ENCODE measurements around the gene SLC35A2. TPM values are rescaled to one million over a fixed set of nuclear protein-coding genes. Genes with fewer than 3 reads are reported as not detected.

The SLC35A2 gene
- total RNA-seq, 5 donors from 2014 or later (not counting 1 experiment from before 2014, with no cell fraction given): 14.2 to 35.1 (median 16.2) TPM

DNA sequence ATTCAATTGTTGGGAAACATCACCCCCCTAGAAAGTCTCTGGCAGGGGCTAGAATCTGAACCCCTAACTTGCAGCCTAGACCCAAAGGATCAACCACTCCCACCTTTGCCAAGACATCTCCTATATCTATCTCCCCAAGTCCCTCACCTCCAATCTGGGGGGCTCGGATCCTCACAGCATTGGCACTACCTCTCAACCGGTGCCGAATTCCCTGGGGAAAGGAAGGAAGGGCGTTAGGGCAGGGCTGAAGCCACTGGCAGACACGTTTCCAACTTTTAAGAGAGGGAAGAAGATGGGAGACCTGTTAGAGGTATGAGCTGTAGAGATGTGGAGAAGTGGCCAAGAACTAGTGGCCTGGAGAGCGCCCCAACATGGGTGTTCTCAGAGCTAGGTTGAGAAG is 16.6 kb downstream of the SLC35A2 start:
- H3K4me1 Mint-ChIP-seq: peaks cover 27 to 42% (median 36%) of the 10 kb centered on the region in 3 donors
- H3K9me3 Mint-ChIP-seq: no peaks in the 10 kb centered on the region
- no peaks in the 10 kb centered on the region for H3K27me3 ChIP-seq (replicated peaks in 1 of 2; ENCODE audit: control insufficient read depth in 2 of 2, extremely low read depth in 1 of 2, insufficient read depth in 2 of 2, low read length in 1 of 2)
- no peak overlapping the region for H3K27ac ChIP-seq (ENCODE audit: low read length)
- H3K4me3 ChIP-seq (ENCODE audit: control insufficient read depth in 1 of 2, extremely low read depth in 1 of 2, low read length in 1 of 2): no peak overlapping the region
- peak overlapping the region in 2 of 3 donors; percentile 31 to 45 for H3K4me3 Mint-ChIP-seq
- peaks cover 2 to 47% of the 10 kb centered on the region in 2 experiments for H3K4me1 ChIP-seq (ENCODE audit: control insufficient read depth in 1 of 2, extremely low read depth in 1 of 2, insufficient read depth in 2 of 2, low read length in 2 of 2)
- WGBS (ENCODE audit: insufficient coverage): no CpG with 5 or more reads among the region's 6 CpGs
- H3K27ac Mint-ChIP-seq: peak overlapping the region in 1 of 2 donors; percentile 13
- DNase-seq (no peak), ATAC-seq (replicated peaks in 1 of 4) (no peak)
- POLR2A ChIA-PET: no interaction called here
- CTCF ChIA-PET: interaction anchor here in 1 of 2 donors (1.1 to 1.2 kb wide), 2 partner anchors 42 to 246 kb away, joined by 3 to 4 read pairs; no protein-coding TSS in a partner anchor
- H3K36me3 ChIP-seq (ENCODE audit: control insufficient read depth in 2 of 2, extremely low read depth in 1 of 2, insufficient read depth in 1 of 2, low read length in 1 of 2): peaks cover 5 to 7% of the 10 kb centered on the region in 2 donors
- H3K9me3 ChIP-seq: no peaks in the 10 kb centered on the region
- peaks cover 0 to 5% of the 10 kb centered on the region in 2 donors for H3K27me3 Mint-ChIP-seq
- peaks cover 6% of the 10 kb centered on the region for H3K36me3 Mint-ChIP-seq

DNA sequence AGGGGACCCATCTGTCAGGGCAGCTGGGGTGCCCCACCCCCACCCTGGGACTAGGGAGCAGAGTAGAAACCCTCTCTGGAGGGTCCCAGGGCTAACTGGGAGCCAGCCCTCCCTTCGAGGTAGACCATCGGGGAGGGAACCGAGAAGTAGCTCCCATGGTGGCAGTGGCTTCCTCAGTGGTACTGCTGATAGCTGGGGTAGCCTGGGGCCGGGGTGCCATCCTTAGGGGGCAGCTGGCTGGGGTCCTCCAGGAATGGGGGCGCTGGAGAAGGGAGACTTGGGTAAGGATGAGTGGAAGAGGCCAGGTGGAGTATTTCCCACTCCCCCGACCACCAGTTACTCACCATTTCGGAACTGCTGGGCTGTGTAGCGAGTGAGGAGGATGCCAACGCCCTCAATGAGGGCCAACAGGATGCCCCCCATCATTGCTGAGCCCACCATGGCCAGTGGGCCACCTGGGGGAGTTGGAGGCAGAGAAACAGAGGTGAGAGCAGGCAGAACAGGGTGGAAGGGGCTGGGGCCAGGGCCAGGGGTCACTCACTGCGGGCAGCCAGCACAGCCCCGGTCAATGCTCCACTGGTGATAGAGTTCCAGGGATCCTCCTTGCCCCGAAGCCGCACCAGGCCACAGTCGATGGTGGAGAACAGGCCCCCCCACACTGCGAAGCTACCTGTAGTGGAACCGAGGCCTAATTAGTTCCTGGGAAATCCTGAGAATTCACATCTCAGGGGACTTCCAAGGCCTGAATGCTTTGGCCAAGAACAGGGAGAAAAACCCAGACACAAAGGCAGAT is 17.7 kb downstream of the SLC35A2 start:
- Mint-ChIP-seq H3K27ac (no peak overlapping the region), H3K9me3 (no peaks in the 10 kb centered on the region), H3K4me1 (peaks cover 27 to 39% (median 36%) of the 10 kb centered on the region in 3 donors), H3K4me3 (no peak overlapping the region), H3K36me3 (peaks cover 6% of the 10 kb centered on the region), H3K27me3 (peaks cover 0 to 5% of the 10 kb centered on the region in 2 donors)
- ATAC-seq (replicated peaks in 1 of 4) (no peak), DNase-seq (no peak)
- ChIA-PET CTCF (interaction anchor here in 1 of 2 donors (1.1 to 1.2 kb wide), 2 partner anchors 44 to 245 kb away, joined by 3 to 4 read pairs; no protein-coding TSS in a partner anchor), POLR2A (no interaction called here)
- no peak overlapping the region for H3K4me3 ChIP-seq (ENCODE audit: control insufficient read depth in 1 of 2, extremely low read depth in 1 of 2, low read length in 1 of 2)
- H3K4me1 ChIP-seq (ENCODE audit: control insufficient read depth in 1 of 2, extremely low read depth in 1 of 2, insufficient read depth in 2 of 2, low read length in 2 of 2): peaks cover 2 to 40% of the 10 kb centered on the region in 2 experiments
- no CpG with 5 or more reads among the region's 16 CpGs for WGBS (ENCODE audit: insufficient coverage)
- H3K27ac ChIP-seq (ENCODE audit: low read length): no peak overlapping the region
- peaks cover 5 to 7% of the 10 kb centered on the region in 2 donors for H3K36me3 ChIP-seq (ENCODE audit: control insufficient read depth in 2 of 2, extremely low read depth in 1 of 2, insufficient read depth in 1 of 2, low read length in 1 of 2)
- no peaks in the 10 kb centered on the region for H3K27me3 ChIP-seq (replicated peaks in 1 of 2; ENCODE audit: control insufficient read depth in 2 of 2, extremely low read depth in 1 of 2, insufficient read depth in 2 of 2, low read length in 1 of 2)
- no peaks in the 10 kb centered on the region for H3K9me3 ChIP-seq

DNA sequence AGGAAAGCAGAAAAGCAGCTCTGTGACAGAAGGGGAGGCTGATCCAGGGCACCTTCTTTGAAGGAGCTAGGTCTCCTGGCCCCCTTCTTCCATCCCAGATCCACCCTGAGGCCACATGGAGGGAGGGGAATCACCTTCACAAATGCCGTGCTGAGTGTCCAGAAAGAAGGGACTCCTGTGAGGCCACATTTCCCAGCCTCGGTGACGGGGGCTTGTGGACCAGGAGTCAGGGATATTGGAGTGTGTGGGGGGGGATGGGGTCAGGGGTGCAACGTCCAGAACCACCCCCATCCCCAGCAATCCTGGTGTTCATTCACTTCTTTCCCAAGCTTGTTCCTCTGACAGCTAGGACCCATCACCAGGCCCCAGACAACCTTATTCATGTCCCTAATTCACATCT is 18.6 kb downstream of the SLC35A2 start:
- Histone ChIP-seq H3K27me3 (replicated peaks in 1 of 2; ENCODE audit: control insufficient read depth in 2 of 2, extremely low read depth in 1 of 2, insufficient read depth in 2 of 2, low read length in 1 of 2) (no peaks in the 10 kb centered on the region), H3K27ac (ENCODE audit: low read length) (no peak overlapping the region), H3K4me3 (ENCODE audit: control insufficient read depth in 1 of 2, extremely low read depth in 1 of 2, low read length in 1 of 2) (no peak overlapping the region), H3K36me3 (ENCODE audit: control insufficient read depth in 2 of 2, extremely low read depth in 1 of 2, insufficient read depth in 1 of 2, low read length in 1 of 2) (peaks cover 5 to 7% of the 10 kb centered on the region in 2 donors), H3K9me3 (no peaks in the 10 kb centered on the region), H3K4me1 (ENCODE audit: control insufficient read depth in 1 of 2, extremely low read depth in 1 of 2, insufficient read depth in 2 of 2, low read length in 2 of 2) (peaks cover 2 to 32% of the 10 kb centered on the region in 2 experiments)
- WGBS (ENCODE audit: insufficient coverage): no CpG with 5 or more reads among the region's 4 CpGs
- Mint-ChIP-seq H3K27ac (no peak overlapping the region), H3K36me3 (peaks cover 6% of the 10 kb centered on the region), H3K4me3 (peak overlapping the region in 1 of 3 donors; percentile 81), H3K27me3 (peaks cover 0 to 5% of the 10 kb centered on the region in 2 donors), H3K4me1 (peaks cover 27 to 33% (median 30%) of the 10 kb centered on the region in 3 donors), H3K9me3 (no peaks in the 10 kb centered on the region)
- DNase-seq (no peak), ATAC-seq (replicated peaks in 1 of 4) (no peak)
- ChIA-PET CTCF (no interaction called here), POLR2A (interaction anchor here in 1 of 2 donors (0.6 kb wide), 1 partner anchor 320 kb away, joined by 3 read pairs; no protein-coding TSS in a partner anchor)

DNA sequence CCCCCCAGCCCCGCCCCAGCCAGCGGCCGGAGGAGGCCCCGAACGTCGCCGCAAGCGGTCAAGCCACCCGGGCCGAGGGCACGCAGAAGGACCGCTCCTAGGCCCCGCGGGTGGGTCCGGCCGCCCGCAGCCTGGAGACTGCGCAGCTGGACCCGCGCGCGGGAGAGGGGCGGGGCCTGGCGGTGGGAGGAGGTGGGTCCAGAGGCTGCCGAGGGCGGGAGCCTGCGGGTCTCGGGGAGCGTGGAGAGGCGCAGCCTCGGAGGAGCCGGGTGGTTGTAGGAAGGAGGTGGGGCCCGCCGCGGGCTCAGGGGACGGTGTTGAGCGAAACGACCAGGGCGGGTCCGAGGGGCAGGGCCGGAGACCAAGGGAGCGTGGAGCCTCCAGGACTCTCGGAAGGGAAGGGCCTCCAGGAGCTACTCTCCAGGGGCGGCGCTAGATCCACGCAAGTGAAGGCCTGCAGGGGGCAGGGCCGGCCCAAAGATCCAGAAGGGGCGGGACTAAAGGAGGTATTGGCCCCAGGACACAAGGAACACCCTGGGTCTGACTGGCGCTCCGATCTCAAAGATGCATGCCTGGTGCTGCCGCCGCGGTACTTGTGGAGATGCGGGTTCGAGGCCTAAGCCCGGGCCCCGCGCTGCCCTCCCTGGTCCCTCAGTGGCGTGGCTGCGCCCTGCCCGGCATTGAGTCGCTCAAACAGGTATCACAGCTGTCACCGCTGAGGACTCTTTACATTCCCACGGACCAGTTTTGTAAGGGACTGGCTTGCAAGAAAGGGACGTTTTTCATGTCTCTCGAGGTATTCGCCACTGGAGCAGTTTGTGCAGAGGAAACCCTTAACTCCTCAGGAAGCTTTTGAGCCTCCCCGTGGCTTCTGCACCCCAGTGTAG is 19.8 kb downstream of the SLC35A2 start:
- Histone ChIP-seq H3K4me3 (ENCODE audit: control insufficient read depth in 1 of 2, extremely low read depth in 1 of 2, low read length in 1 of 2) (peak overlapping the region; percentile 40 to 62), H3K9me3 (no peaks in the 10 kb centered on the region), H3K4me1 (ENCODE audit: control insufficient read depth in 1 of 2, extremely low read depth in 1 of 2, insufficient read depth in 2 of 2, low read length in 2 of 2) (peaks cover 2 to 28% of the 10 kb centered on the region in 2 experiments), H3K27me3 (replicated peaks in 1 of 2; ENCODE audit: control insufficient read depth in 2 of 2, extremely low read depth in 1 of 2, insufficient read depth in 2 of 2, low read length in 1 of 2) (no peaks in the 10 kb centered on the region), H3K27ac (ENCODE audit: low read length) (no peak overlapping the region), H3K36me3 (ENCODE audit: control insufficient read depth in 2 of 2, extremely low read depth in 1 of 2, insufficient read depth in 1 of 2, low read length in 1 of 2) (peaks cover 5 to 7% of the 10 kb centered on the region in 2 donors)
- peaks cover 6% of the 10 kb centered on the region for H3K36me3 Mint-ChIP-seq
- ATAC-seq (replicated peaks in 1 of 4) (peak; percentile 89 to 91 (median 90)), DNase-seq (peak; percentile 54 to 83 (median 69))
- H3K4me3 Mint-ChIP-seq: peak overlapping the region; percentile 80 to 90 (median 81)
- H3K27me3 Mint-ChIP-seq: peaks cover 0 to 9% of the 10 kb centered on the region in 2 donors
- 3% methylated on average over 52 of the region's 68 CpGs for WGBS (ENCODE audit: insufficient coverage)
- peak overlapping the region; percentile 46 to 78 for H3K27ac Mint-ChIP-seq
- ChIA-PET CTCF (interaction anchor here in 1 of 2 donors (1.0 to 1.5 kb wide), 2 partner anchors 46 to 90 kb away, joined by 4 to 10 read pairs; partner anchors contain the start of gene HDAC6), POLR2A (interaction anchor here (0.6 kb wide), 3 partner anchors 22 to 97 kb away, joined by 3 read pairs; no protein-coding TSS in a partner anchor)
- H3K9me3 Mint-ChIP-seq: no peaks in the 10 kb centered on the region
- H3K4me1 Mint-ChIP-seq: peaks cover 21 to 26% (median 26%) of the 10 kb centered on the region in 3 donors

DNA sequence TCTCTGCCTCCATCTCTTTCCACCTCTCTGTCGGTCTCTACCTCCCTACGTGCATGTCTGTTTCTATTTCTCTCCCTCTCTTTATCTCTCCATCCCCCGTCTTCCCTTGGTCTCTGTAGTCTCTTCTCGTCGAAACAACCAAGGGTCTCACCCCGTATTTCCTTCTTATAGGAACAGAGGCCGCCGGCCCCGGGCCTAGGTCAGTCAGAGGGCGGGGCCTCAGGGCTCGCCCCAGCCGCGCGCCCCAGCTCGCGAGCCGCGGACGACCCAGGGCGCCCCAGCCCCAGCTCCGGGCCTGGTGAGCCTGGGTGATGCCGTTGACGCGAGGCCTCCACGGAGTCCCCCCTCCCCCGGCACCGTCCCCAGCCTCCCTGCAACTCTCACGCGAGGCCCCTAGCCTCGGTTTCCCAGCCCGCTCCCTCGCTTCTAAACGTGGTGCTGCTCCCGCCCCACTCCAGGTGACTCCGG is 20.5 kb downstream of the SLC35A2 start:
- H3K4me3 ChIP-seq (ENCODE audit: control insufficient read depth in 1 of 2, extremely low read depth in 1 of 2, low read length in 1 of 2): peak overlapping the region; percentile 38 to 62
- H3K27ac ChIP-seq (ENCODE audit: low read length): no peak overlapping the region
- WGBS (ENCODE audit: insufficient coverage): 0% methylated on average over 6 of the region's 35 CpGs

More for the DNA sequence above, 20.5 kb downstream of the SLC35A2 start:
- Mint-ChIP-seq H3K4me3 (peak overlapping the region; percentile 80 to 90 (median 81)), H3K9me3 (no peaks in the 10 kb centered on the region), H3K4me1 (peaks cover 18 to 22% (median 21%) of the 10 kb centered on the region in 3 donors), H3K36me3 (peaks cover 6% of the 10 kb centered on the region), H3K27ac (peak overlapping the region; percentile 82 to 93), H3K27me3 (peaks cover 0 to 12% of the 10 kb centered on the region in 2 donors)
- Histone ChIP-seq H3K27me3 (replicated peaks in 1 of 2; ENCODE audit: control insufficient read depth in 2 of 2, extremely low read depth in 1 of 2, insufficient read depth in 2 of 2, low read length in 1 of 2) (no peaks in the 10 kb centered on the region), H3K4me1 (ENCODE audit: control insufficient read depth in 1 of 2, extremely low read depth in 1 of 2, insufficient read depth in 2 of 2, low read length in 2 of 2) (peaks cover 0 to 22% of the 10 kb centered on the region in 2 experiments), H3K36me3 (ENCODE audit: control insufficient read depth in 2 of 2, extremely low read depth in 1 of 2, insufficient read depth in 1 of 2, low read length in 1 of 2) (peaks cover 5 to 7% of the 10 kb centered on the region in 2 donors), H3K9me3 (no peaks in the 10 kb centered on the region)
- POLR2A ChIA-PET: interaction anchor here (0.6 kb wide), 3 partner anchors 21 to 96 kb away, joined by 3 read pairs; no protein-coding TSS in a partner anchor
- DNase-seq: peak in 1 of 35 experiments; percentile 21
- ATAC-seq (replicated peaks in 1 of 4): peak; percentile 34 to 45 (median 43)
- CTCF ChIA-PET: interaction anchor here in 1 of 2 donors (1.0 to 1.5 kb wide), 2 partner anchors 47 to 89 kb away, joined by 4 to 10 read pairs; partner anchors contain the start of gene HDAC6

Data from T-cell (primary cell).